Testis (tissue), 3 donors: ENCODE results near the gene MGLL. TPM values are rescaled to one million over a fixed set of nuclear protein-coding genes. Genes with fewer than 3 reads are reported as not detected.

ENCODE experiments used
- DNase-seq: peaks from one replicate; pipeline ENCODE4 v3.0.0-alpha.2; 2019
- H3K27ac ChIP-seq, 2 donors: fragments of 200-600 bp; sonication (generic); one replicate each; pipeline ENCODE4 v1.5.1; 2019
- H3K27me3 ChIP-seq: fragments of 200-600 bp; sonication (generic); one replicate; pipeline ENCODE4 v1.5.1; 2019
- H3K36me3 ChIP-seq: fragments of 200-600 bp; sonication (generic); one replicate; pipeline ENCODE4 v1.5.1; 2017; ENCODE audit warnings: low read depth; ENCODE audit errors: missing control alignments
- H3K4me1 ChIP-seq: fragments of 200-600 bp; sonication (generic); one replicate; pipeline ENCODE4 v1.5.1; 2019
- H3K4me3 ChIP-seq, 2 donors: fragments of 200-600 bp; sonication (generic); one replicate each; pipeline ENCODE4 v1.5.1; 2017 to 2019
- H3K9me3 ChIP-seq: fragments of 200-600 bp; sonication (generic); one replicate; pipeline ENCODE4 v1.5.1; 2017
- CTCF ChIP-seq, 3 experiments: fragments of 450-650 bp in 2 of 3; fragments of 200-600 bp in 1 of 3; sonication (generic) in 1 of 3; IDR thresholded peaks; one replicate each; pipeline ENCODE4 v1.5.1; 2016 to 2019; ENCODE audit warnings: antibody characterized with exemption in 3 of 3, mild to moderate bottlenecking in 2 of 3, moderate library complexity in 1 of 3
- POLR2A ChIP-seq: fragments of 450-650 bp; IDR thresholded peaks from one replicate; pipeline ENCODE4 v1.6.1; 2017; ENCODE audit warnings: antibody characterized with exemption, mild to moderate bottlenecking, moderate library complexity
- WGBS, 2 donors: methylation state at CpG; one replicate each; pipeline ENCODE4 v1.1.5; 2018; 5-methylcytosine and 5-hydroxymethylcytosine counted together
- intact Hi-C: fragments of 100-400 bp; cut with DNase I; formaldehyde crosslinking; loops from one replicate; pipeline ENCODE4 v1.15.1; 2023; ENCODE audit warnings: low total_unique reads
- polyA plus RNA-seq: library from polyadenylated mRNA; stranded (reverse); fragments of 350-450 nt; fragmentation: Illumina TruSeq; extraction: RNeasy Lipid Tissue Mini Kit (QIAGEN cat#74804); gene quantifications from one replicate; pipeline ENCODE4 v1.2.3, GENCODE V29; 2014; ENCODE audit warnings: low read depth, low replicate concordance; ENCODE audit not compliant: insufficient read depth
- total RNA-seq, 2 donors: library from RNA; depleted of rRNA; stranded (reverse); fragments of >200 nt; gene quantifications; one replicate each; pipeline ENCODE4 v1.2.3, GENCODE V29; 2016

The MGLL gene
- total and polyA plus RNA-seq, 3 donors from 2014 or later: 18.3 to 26.0 (median 19.2) TPM

GRCh38 chr3:127678611-127679533, 143.4 kb downstream of the MGLL start:
- TF ChIP-seq POLR2A (no peak), CTCF (IDR thresholded peaks at IDR 0.05) (no peak)
- H3K4me3 ChIP-seq: no peak overlapping the region
- WGBS, 2 donors: 85 to 88% methylated on average over 11 to 12 of the region's 12 CpGs
- H3K36me3 ChIP-seq: no peaks in the 10 kb centered on the region
- no peak for DNase-seq
- H3K27ac ChIP-seq: no peak overlapping the region
- H3K9me3 ChIP-seq: no peaks in the 10 kb centered on the region
- intact Hi-C loops: no loop called here
- no peaks in the 10 kb centered on the region for H3K27me3 ChIP-seq
- H3K4me1 ChIP-seq: peaks cover 3% of the 10 kb centered on the region

- H3K4me1 ChIP-seq: peaks cover 7% of the 10 kb centered on the region
- intact Hi-C loops: no loop called here
- 92 to 94% methylated on average over 6 to 8 of the region's 8 CpGs for WGBS, 2 donors
- DNase-seq: no peak
- H3K4me3 ChIP-seq: no peak overlapping the region
- H3K27me3 ChIP-seq: no peaks in the 10 kb centered on the region
- no peak for TF ChIP-seq POLR2A
- no peak for TF ChIP-seq CTCF (IDR thresholded peaks at IDR 0.05)
- H3K27ac ChIP-seq: no peak overlapping the region
- no peaks in the 10 kb centered on the region for H3K9me3 ChIP-seq
- no peaks in the 10 kb centered on the region for H3K36me3 ChIP-seq
Measured at GRCh38 chr3:127678315-127678599, 144.1 kb downstream of the MGLL start.

GRCh38 chr3:127677541-127678314, 144.6 kb downstream of the MGLL start:
- no peak for DNase-seq
- intact Hi-C loops: no loop called here
- no peak for TF ChIP-seq POLR2A
- TF ChIP-seq CTCF (IDR thresholded peaks at IDR 0.05): no peak
- no peaks in the 10 kb centered on the region for H3K9me3 ChIP-seq
- no peaks in the 10 kb centered on the region for H3K27me3 ChIP-seq
- no peak overlapping the region for H3K27ac ChIP-seq
- no peak overlapping the region for H3K4me3 ChIP-seq
- WGBS, 2 donors: 90 to 92% methylated on average over 16 to 17 of the region's 17 CpGs
- peaks cover 7% of the 10 kb centered on the region for H3K4me1 ChIP-seq
- H3K36me3 ChIP-seq: no peaks in the 10 kb centered on the region

GRCh38 chr3:127676921-127677351, 145.4 kb downstream of the MGLL start:
- Histone ChIP-seq H3K9me3 (no peaks in the 10 kb centered on the region), H3K27me3 (no peaks in the 10 kb centered on the region), H3K36me3 (no peaks in the 10 kb centered on the region), H3K27ac (no peak overlapping the region), H3K4me1 (peaks cover 10% of the 10 kb centered on the region), H3K4me3 (no peak overlapping the region)
- no peak for DNase-seq
- WGBS, 2 donors: 91 to 93% methylated on average over 19 to 21 of the region's 21 CpGs
- intact Hi-C loops: no loop called here
- TF ChIP-seq POLR2A (no peak), CTCF (IDR thresholded peaks at IDR 0.05) (no peak)
